GM18519 (cell line): ENCODE data around the gene TIMM8B.
"Not testable (repeated sequence)": the region's sequence is repeated elsewhere in the genome, so short reads cannot be mapped to it uniquely, and the experiment has no call there.

Experiments used
- ATAC-seq: cut with Tn5 transposase; IDR thresholded peaks from one replicate; pipeline ENCODE4 v1.9.1; 2021; ENCODE audit warnings: mild to moderate bottlenecking, moderate library complexity; ENCODE audit not compliant: unreplicated experiment, low FRiP score

The TIMM8B gene

DNA sequence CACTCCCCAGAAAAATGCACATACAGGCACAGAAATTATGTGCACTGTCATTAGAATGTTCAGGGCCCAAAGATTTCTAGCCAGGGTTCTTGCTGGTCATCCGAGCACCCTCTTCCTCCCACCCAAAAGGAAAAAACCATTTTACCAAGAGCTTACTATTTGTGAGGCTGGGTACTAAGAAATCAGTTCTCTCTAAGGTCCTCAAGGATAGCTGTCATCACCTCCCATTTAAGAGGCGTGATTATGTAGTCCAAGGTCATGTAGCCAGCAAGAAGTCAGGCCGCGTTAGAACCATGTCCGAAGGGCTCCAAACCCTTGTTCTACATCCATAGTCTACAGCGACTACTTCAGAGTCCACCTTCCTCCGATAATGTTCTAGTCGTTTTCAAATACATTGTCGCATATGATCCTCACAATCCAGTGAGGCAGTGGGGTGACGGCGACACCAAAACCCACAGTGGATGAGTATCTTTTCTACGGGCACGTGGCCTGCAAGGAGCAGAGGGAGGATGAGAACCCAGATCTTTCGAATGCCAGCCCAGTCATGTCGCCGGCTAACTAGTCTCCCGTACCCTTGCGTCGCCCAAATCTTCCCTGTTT, 634 bp downstream of the TIMM8B start:
- no peak for ATAC-seq

DNA sequence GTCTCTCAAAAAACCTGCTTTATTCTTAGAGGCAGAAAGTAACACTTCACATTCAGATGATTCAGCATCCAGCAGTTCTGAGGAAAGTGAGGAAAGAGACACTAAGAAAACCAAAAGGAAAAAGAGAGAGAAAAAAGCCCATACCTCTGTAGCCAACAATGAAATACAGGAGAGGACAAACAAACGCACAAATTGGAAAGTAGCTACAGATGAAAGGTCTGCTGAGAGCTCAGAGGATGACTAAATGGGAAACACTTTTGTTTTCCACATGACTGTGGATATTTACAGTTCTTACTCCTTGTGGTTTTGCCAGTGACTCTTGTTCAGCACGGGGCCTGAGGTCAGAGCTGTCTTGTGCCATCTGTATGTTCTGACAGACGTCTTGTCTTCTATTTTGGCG, 3.8 kb downstream of the TIMM8B start:
- no peak for ATAC-seq

DNA sequence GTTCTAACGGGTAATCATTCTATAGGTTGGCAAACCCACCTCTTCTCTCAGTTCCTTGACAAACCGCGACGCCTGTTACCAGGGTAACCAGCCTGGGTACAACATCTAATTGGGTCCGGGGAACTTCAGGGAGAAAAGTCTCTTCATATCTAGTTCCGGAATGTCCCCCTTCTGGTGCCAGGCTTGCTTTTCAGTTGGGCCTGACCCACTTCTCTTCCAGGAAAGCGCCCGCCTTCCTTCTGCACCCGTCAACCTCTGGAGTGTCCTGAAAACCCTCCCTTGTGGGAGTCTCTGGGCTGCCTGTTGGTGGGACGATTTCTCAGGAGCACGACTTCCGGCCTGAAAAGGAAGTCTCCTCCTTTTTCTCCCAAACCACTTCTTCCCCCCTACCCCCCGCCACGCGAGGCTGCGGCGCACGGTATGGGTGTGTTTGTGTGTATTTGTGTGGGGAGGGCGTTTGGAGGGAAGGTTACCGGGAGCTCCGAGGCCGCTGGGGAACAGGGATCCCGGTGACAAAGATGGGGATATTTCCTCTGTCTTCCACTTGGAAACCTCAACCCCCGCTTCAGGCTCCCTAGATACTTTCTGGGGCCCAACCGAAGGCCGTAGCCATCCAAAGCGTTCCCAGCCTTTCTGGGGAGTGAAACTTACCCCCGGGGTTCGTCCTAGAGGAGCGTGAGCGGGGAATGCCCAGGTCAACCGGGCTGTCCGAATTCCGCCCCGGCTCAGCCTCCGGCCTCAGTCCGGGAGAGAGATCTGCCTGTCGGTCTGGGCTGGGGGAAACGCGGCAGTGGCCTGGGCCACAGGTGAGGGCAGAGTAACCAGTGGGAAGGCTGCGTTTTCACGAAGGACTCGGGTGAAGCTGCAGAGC, 12.4 kb downstream of the TIMM8B start, which contains the start of the genes NKAPD1 and PIH1D2:
TSS of gene NKAPD1 (plus strand) at position 359 of the 871 bp plus-strand sequence. CDS start 1,276 bp downstream, outside the sequence.
TSS of gene PIH1D2 (minus strand) at position 77 of the 871 bp plus-strand sequence. CDS start 843 bp downstream, outside the sequence.
- peak; percentile 54 for ATAC-seq

DNA sequence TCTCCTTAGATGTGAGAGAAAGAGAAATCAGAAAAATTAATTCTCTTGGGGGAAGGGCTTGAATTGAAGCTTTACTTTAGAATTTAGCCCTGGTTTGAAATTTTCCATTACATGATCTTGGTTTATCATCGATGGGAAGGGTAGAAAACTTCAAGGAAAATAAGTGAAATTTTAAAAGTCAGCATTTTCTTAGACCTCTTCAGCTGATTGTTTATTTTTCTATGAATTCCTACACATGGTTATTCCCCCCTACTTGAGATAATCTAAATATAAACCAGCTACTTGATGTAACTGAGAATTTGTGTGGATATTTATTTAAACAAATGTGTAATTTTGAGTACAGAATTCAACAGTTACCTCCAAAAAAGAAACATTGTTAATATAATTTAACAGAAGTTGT, 23.6 kb downstream of the TIMM8B start:
- no peak for ATAC-seq

DNA sequence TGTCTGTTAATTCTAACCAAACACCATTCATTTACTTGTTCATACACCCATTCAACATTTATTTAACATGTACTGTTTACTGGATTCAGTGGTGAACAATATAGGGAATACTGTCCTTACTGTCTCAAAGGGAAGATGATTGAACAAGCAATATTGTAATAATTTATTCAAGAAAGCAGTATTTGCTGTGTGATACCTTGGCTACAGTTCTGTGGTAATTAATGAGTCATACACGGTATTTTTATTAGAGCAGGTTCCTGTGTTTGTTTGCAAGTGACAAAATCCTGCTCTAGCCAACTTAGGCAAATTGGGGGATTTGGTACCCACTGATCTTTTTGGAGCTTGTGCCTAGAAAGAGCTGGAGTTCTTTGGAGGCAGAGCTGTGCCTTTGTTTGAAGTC, 28.5 kb downstream of the TIMM8B start:
- ATAC-seq, result no peak

DNA sequence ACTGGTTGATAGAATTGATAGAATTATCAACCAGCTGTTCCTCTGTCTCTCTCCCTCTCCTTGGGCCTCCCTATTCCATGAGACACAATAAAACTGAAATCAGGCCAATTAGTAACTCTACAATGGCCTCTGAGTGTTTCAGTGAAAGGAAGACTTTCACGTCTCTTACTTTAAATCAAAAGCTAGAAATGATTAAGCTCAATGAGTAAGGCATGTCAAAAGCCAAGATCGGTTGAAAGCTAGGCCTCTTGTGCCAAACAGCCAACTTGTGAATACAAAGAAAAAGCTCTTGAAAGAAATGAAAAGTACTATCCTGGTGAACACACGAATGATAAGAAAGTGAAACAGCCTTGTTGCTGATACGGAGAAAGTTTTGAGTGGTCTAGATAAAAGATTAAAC, 29.4 kb downstream of the TIMM8B start:
- ATAC-seq, result no peak

DNA sequence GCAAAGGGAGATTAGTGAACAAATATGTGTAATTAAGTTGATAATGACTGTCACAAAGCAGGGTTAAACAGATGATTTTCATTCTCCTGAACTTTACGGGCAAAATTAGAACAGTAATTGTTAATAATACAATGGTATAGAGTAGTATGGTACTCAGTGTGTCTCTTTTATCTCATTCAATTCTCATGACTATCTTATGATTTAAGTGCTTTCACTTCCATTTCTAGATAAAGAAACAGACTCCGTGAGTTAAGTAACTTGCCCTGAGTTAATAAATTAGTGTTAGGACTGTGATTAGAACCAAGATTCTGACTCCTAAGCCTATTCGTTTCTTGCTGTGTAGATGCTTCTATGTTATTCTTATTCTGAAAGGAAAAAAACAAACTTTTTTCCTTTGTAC, 34.8 kb downstream of the TIMM8B start:
- no peak for ATAC-seq

DNA sequence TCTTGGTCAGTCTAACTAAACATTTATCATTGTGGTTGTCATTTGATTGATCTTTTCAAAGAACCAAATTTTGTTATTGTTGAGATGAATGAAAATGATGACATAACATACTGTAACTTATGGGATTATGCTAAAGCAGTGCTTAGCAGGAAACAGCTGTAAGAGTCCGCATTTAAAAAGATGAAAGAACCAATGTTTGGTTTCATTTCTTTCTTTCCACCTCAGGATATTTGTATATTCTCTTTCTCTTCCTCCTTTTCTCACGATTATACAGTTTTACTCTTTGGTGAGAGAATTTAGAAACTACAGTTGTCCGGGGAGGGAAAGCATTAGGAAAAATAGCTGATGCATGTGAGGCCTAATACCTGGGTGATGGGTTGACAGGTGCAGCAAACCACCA, 35.8 kb downstream of the TIMM8B start:
- no peak for ATAC-seq

DNA sequence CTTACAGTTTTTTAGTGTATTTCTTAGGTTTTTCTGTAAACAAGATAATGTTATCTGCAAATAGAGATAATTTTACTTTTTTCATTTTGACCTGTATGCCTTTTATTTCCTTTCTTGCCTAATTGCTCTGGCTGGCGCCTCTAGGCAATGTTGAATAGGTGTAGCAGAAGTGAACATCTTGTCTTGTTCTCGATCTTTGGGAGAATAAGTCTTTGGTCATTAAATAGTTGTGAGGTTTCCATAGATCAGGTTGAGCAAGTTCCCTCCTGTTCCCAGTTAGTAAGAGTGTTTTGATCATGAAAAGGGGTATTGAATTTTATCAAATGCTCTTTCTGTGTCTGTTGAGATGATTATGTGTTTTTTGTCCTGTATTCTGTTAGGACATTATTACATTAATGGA, 36.8 kb downstream of the TIMM8B start:
- ATAC-seq, result no peak

DNA sequence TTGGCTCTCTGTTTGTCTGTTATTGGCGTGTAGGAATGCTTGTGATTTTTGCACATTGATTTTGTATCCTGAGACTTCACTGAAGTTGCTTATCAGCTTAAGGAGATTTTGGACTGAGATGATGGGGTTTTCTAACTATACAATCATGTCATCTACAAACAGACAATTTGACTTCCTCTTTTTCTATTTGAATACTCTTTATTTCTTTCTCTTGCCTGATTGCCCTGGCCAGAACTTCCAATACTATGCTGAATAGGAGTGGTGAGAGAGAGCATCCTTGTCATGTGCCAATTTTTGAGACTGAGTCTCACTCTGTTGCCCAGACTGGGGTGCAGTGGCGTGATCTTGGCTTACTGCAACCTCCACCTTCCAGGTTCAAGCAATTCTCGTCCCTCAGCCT, 38.3 kb downstream of the TIMM8B start:
- ATAC-seq, result not testable (repeated sequence)

DNA sequence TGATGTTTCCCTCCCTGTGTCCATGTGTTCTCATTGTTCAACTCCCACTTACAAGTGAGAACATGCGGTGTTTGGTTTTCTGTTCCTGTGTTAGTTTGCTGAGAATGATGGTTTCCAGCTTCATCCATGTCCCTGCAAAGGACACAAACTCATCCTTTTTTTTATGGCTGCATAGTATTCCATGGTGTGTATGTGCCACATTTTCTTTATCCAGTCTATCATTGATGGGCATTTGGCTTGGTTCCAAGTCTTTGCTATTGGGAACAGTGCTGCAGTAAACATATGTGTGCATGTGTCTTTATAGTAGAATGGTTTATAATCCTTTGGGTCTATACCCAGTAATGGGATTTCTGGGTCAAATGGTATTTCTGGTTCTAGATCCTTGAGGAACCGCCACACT, 39.9 kb downstream of the TIMM8B start:
- not testable (repeated sequence) for ATAC-seq

DNA sequence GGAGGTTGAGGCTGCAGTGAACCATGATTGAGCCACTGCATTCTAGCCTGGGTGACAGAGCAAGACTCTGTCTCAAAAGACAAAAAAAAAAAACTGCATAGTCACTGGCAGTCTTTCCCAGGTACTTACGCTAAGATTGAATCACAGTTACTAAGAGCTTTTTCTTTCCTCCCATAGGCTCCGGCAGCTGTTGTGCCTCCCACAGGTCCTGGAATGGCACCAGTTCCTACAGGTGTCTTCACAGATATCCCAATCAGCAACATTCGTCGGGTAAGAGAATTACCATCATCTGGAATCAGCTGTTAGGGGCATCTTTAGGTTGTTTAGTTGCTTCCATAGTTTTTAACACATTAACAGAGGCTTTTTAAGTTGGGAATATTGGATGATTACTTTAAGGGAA, 41.6 kb downstream of the TIMM8B start:
- no peak for ATAC-seq

DNA sequence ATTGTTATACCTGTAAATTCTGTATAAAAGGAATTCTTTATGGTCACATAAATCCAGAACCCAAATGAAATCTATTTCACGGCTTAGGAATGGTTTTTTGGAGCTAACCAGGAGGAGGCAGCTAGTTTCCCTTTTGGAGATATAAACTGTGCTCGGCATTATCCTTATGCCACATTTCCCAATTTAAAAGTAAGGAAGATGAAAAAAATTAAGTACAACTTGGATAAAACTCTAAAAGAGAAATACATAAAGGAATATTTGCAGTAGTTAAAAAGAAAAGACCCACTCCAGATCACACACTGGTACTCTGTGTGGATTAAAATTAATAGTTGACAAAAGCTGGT, 43.6 kb downstream of the TIMM8B start:
- no peak for ATAC-seq

DNA sequence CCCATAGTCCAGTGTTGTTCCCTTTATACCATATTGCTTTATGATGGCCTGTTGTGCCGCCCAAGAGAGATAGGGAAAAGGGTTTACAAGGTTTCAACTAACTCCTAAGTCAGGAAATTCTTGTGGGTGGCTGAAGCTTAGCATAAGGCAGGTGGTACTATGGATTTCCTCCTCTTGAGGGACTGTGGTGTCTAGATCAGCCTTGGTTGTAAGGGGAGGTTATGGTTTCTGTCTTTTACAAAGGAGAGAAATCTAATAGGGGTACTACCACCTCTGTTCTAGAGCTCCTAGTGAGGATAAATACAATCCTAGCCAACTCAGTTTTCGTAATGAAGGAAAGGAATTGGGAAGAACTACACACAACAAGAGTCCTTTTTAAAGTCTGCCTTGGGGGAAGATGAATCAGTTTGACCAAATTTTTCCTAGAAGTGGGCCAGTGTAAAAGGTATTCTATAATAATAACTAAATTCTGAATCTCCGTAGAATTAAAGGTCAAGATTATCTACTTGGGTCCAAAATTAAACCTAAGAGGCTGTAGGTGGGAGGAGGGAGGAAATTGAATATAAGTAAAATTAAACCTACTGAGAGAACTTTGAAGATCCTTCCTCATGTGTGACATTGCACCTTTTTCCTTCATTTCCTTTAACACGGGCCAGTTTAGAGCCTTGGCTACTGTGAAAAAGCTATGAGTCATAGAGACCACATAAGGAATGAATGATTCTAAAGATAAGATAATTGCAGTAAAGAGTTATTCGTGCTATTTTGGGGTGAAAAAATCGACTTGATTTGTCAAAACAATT, 44.2 kb downstream of the TIMM8B start:
- no peak for ATAC-seq

DNA sequence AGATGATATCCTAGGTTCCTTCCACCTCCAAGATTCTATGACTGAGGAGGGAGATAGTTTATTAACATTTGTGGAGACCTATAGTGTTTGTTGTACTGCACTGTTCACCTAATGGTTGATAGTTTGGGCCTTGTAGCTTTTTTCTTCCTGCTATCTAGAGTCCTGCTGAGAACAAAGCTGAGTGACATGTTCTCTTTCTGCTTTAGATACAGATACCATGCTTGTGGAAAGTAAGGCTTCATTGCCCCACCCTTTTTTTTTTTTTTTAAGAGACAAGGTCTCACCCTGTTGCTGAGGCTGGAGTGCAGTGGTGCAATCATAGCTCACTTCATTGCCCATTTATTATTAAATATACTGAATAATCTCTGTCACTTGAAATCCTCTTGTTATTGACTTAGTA, 49.0 kb downstream of the TIMM8B start:
- ATAC-seq, result no peak
